SK-N-SH (cell line): Measurements from ENCODE around the gene TMEM132E. TPM values are rescaled to one million over a fixed set of nuclear protein-coding genes. Genes with fewer than 3 reads are reported as not detected.

ENCODE experiments used
- CTCF ChIA-PET: fragments of 300-600, 350-600 bp; formaldehyde crosslinking; extraction: SDS; loops from one replicate; lab custom pipeline; 2021; lab: Yijun Ruan, JAX
- POLR2A ChIA-PET: fragments of 350-600 bp; sonication (Branson Sonifier 250); formaldehyde crosslinking; extraction: SDS; loops from one replicate; lab custom pipeline; 2020; ENCODE audit warnings: antibody characterized with exemption, inconsistent platforms; lab: Yijun Ruan, JAX
- DNase-seq: peaks from one replicate; pipeline ENCODE4 v3.0.0; 2012
- H2AFZ ChIP-seq: fragments of 200-600 bp; sonication (generic); 2 replicates; pipeline ENCODE4 v1.8.1; 2016; ENCODE audit warnings: antibody characterized with exemption, mild to moderate bottlenecking, low read depth
- H3F3A ChIP-seq: fragments of 200-600 bp; sonication (generic); replicated peaks from 2 replicates; pipeline ENCODE3; 2016; ENCODE audit warnings: antibody characterized with exemption, mild to moderate bottlenecking; ENCODE audit not compliant: insufficient read depth
- H3K27ac ChIP-seq, 2 experiments: fragments of 200-500 bp in 1 of 2; fragments of 200-600 bp in 1 of 2; sonication (Bioruptor generic) in 1 of 2; sonication (generic), shearing (Covaris generic) in 1 of 2; 2 replicates each; pipeline versions ENCODE4 v1.5.1 to v1.6.1; 2014 to 2016; ENCODE audit warnings: low read depth in 2 of 2, inconsistent platforms in 1 of 2, low read length in 1 of 2, mild to moderate bottlenecking in 1 of 2, mixed read lengths in 1 of 2
- H3K27me3 ChIP-seq: fragments of 200-600 bp; sonication (generic), shearing (Covaris generic); 2 replicates; pipeline ENCODE4 v1.6.1; 2016; ENCODE audit warnings: mixed run types; ENCODE audit not compliant: insufficient read depth
- H3K36me3 ChIP-seq, 2 experiments: fragments of 200-500 bp in 1 of 2; fragments of 200-600 bp in 1 of 2; sonication (Bioruptor generic) in 1 of 2; sonication (generic) in 1 of 2; replicated peaks in 1 of 2; 2 replicates each; pipeline versions ENCODE3 to v1.5.1; 2014 to 2016; ENCODE audit warnings: low read length in 1 of 2, mild to moderate bottlenecking in 1 of 2; ENCODE audit not compliant: insufficient read depth in 2 of 2, control insufficient read depth in 1 of 2
- H3K4me1 ChIP-seq, 2 experiments: fragments of 200-500 bp in 1 of 2; fragments of 200-600 bp in 1 of 2; sonication (Bioruptor generic) in 1 of 2; sonication (generic), shearing (Covaris generic) in 1 of 2; 2 replicates each; pipeline versions ENCODE4 v1.5.1 to v1.6.1; 2014 to 2016; ENCODE audit warnings: low read depth in 1 of 2, low read length in 1 of 2, mixed run types in 1 of 2; ENCODE audit not compliant: insufficient read depth in 2 of 2, control insufficient read depth in 1 of 2
- H3K4me2 ChIP-seq: fragments of 200-600 bp; sonication (generic), shearing (Covaris generic); 2 replicates; pipeline ENCODE4 v1.6.1; 2017; ENCODE audit warnings: mixed run types
- H3K4me3 ChIP-seq, 2 experiments: fragments of 200-500 bp in 1 of 2; fragments of 200-600 bp in 1 of 2; sonication (Bioruptor generic) in 1 of 2; sonication (generic), shearing (Covaris generic) in 1 of 2; 2 replicates each; pipeline versions ENCODE4 v1.5.1 to v1.8.1; 2014 to 2016; ENCODE audit warnings: low read depth in 2 of 2, inconsistent platforms in 1 of 2, low read length in 1 of 2, mild to moderate bottlenecking in 1 of 2, mixed read lengths in 1 of 2, moderate library complexity in 1 of 2
- H3K79me2 ChIP-seq: fragments of 200-600 bp; sonication (generic); 2 replicates; pipeline ENCODE4 v1.8.1; 2017; ENCODE audit warnings: mild to moderate bottlenecking; ENCODE audit not compliant: insufficient read depth
- H3K9ac ChIP-seq: fragments of 200-600 bp; sonication (generic); 2 replicates; pipeline ENCODE4 v1.6.1; 2017; ENCODE audit warnings: mixed run types
- H3K9me2 ChIP-seq: fragments of 200-600 bp; sonication (generic); 2 replicates; pipeline ENCODE4 v1.6.1; 2017; ENCODE audit warnings: mixed run types
- H3K9me3 ChIP-seq: fragments of 200-600 bp; sonication (generic); 2 replicates; pipeline ENCODE4 v1.6.1; 2017; ENCODE audit warnings: mixed run types, mild to moderate bottlenecking, moderate library complexity
- H4K20me1 ChIP-seq: fragments of 200-600 bp; sonication (generic); 2 replicates; pipeline ENCODE4 v1.6.1; 2017; ENCODE audit warnings: mild to moderate bottlenecking, mixed run types; ENCODE audit not compliant: insufficient read depth
- CTCF ChIP-seq: fragments of 200-600 bp; sonication (generic); IDR thresholded peaks from 2 replicates; pipeline ENCODE4 v1.6.1; 2017; ENCODE audit warnings: antibody characterized with exemption, mild to moderate bottlenecking, moderate library complexity
- MEF2A ChIP-seq: IDR thresholded peaks from 2 replicates; pipeline ENCODE4 v1.4.0; 2012; ENCODE audit warnings: low read depth, borderline replicate concordance
- POLR2AphosphoS5 ChIP-seq: IDR thresholded peaks from 2 replicates; pipeline ENCODE4 v1.6.1; 2012; ENCODE audit warnings: low read depth, low read length
- TAF1 ChIP-seq: IDR thresholded peaks from 2 replicates; pipeline ENCODE4 v1.6.1; 2012; ENCODE audit warnings: low read depth, mild to moderate bottlenecking, low read length, moderate library complexity, borderline replicate concordance
- YY1 ChIP-seq: IDR thresholded peaks from 2 replicates; pipeline ENCODE4 v1.4.0; 2012; ENCODE audit warnings: low read depth, mild to moderate bottlenecking
- ZBTB33 ChIP-seq: IDR thresholded peaks from 2 replicates; pipeline ENCODE4 v1.4.0; 2012; ENCODE audit warnings: low read depth, borderline replicate concordance
- WGBS: methylation state at CpG from one replicate; pipeline ENCODE4 v1.1.6; 2017; ENCODE audit warnings: low lambda C conversion rate; 5-methylcytosine and 5-hydroxymethylcytosine counted together
- polyA plus RNA-seq, 3 experiments: library from polyadenylated mRNA; depleted of rRNA; stranded (reverse); fragments of >200 nt; gene quantifications; 2 replicates each; pipeline ENCODE4 v1.2.3, GENCODE V29; 2012
- TF ChIP-seq, protein P1 (sequence below): IDR thresholded peaks from 2 replicates; pipeline ENCODE4 v1.6.1; 2012; ENCODE audit warnings: mild to moderate bottlenecking, low read depth, low read length, moderate library complexity
- TF ChIP-seq, protein P2 (sequence below): fragments of 150-350 bp; IDR thresholded peaks from 2 replicates; pipeline ENCODE4 v1.6.1; 2016; ENCODE audit warnings: mild to moderate bottlenecking, low read depth, low read length

The TMEM132E gene
- polyA plus RNA-seq, 1 of the 3 experiments (the other 2 are of a cell fraction) = not detected

DNA sequence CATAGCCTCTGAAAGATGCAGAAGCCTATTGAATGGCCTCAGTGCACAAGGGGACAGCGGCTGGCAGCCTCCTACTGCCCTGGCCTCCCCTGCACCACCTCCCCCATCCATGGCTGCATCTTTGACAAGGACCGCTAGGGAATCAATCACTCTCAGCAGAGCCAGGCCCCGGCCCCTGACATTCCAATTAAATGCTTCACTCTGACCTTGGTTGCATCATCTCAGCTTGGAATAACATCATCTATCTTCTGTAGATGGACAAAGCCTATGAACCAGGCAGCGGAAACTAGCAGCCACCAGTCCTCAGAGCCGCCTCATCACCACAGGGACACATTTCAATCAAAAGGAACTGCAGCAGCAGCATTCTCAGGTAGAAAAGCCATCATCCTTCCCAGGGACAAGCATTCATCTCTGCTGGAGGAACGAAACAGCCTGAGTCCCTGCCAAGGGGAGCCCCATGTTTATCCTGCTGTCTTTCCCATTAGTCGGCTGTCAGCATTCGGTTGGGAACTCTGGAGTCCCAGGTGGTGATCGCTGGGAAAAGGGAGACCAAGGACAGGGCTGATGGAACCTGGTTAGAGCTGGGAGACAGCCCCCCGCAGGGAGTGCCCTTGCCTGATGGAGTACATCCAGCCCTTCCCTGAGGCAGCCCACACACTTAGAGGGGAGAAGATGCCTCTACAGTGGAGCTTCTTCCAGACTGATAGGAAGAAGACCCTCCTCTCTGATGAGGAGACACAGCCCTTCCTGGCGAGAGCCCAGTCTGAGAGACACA is 11.5 kb upstream of the TMEM132E start:
- no peaks in the 10 kb centered on the region for H3K9me3 ChIP-seq
- no peaks in the 10 kb centered on the region for H3K9me2 ChIP-seq
- no peak for DNase-seq
- no peak overlapping the region for H3K4me3 ChIP-seq
- CTCF ChIA-PET = interaction anchor here (0.9 to 1.4 kb wide), 3 partner anchors 10 to 324 kb away, joined by 3 to 6 read pairs (median 4); no protein-coding TSS in a partner anchor
- H3F3A ChIP-seq = no peaks in the 10 kb centered on the region
- no peaks in the 10 kb centered on the region for H3K4me1 ChIP-seq
- H3K27ac ChIP-seq = no peak overlapping the region
- H3K27me3 ChIP-seq = no peaks in the 10 kb centered on the region
- H2AFZ ChIP-seq = no peak overlapping the region
- 38% methylated on average over 9 of the region's 11 CpGs for WGBS
- H3K4me2 ChIP-seq = no peak overlapping the region
- no peaks in the 10 kb centered on the region for H4K20me1 ChIP-seq
- POLR2A ChIA-PET = no interaction called here
- no peaks in the 10 kb centered on the region for H3K36me3 ChIP-seq
- no peak overlapping the region for H3K9ac ChIP-seq
- no peaks in the 10 kb centered on the region for H3K79me2 ChIP-seq
- no peak for TF ChIP-seq ZBTB33
- no peak for TF ChIP-seq TAF1
- TF ChIP-seq, protein P1, sequence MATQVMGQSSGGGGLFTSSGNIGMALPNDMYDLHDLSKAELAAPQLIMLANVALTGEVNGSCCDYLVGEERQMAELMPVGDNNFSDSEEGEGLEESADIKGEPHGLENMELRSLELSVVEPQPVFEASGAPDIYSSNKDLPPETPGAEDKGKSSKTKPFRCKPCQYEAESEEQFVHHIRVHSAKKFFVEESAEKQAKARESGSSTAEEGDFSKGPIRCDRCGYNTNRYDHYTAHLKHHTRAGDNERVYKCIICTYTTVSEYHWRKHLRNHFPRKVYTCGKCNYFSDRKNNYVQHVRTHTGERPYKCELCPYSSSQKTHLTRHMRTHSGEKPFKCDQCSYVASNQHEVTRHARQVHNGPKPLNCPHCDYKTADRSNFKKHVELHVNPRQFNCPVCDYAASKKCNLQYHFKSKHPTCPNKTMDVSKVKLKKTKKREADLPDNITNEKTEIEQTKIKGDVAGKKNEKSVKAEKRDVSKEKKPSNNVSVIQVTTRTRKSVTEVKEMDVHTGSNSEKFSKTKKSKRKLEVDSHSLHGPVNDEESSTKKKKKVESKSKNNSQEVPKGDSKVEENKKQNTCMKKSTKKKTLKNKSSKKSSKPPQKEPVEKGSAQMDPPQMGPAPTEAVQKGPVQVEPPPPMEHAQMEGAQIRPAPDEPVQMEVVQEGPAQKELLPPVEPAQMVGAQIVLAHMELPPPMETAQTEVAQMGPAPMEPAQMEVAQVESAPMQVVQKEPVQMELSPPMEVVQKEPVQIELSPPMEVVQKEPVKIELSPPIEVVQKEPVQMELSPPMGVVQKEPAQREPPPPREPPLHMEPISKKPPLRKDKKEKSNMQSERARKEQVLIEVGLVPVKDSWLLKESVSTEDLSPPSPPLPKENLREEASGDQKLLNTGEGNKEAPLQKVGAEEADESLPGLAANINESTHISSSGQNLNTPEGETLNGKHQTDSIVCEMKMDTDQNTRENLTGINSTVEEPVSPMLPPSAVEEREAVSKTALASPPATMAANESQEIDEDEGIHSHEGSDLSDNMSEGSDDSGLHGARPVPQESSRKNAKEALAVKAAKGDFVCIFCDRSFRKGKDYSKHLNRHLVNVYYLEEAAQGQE = no peak
- no peak for TF ChIP-seq POLR2AphosphoS5

DNA sequence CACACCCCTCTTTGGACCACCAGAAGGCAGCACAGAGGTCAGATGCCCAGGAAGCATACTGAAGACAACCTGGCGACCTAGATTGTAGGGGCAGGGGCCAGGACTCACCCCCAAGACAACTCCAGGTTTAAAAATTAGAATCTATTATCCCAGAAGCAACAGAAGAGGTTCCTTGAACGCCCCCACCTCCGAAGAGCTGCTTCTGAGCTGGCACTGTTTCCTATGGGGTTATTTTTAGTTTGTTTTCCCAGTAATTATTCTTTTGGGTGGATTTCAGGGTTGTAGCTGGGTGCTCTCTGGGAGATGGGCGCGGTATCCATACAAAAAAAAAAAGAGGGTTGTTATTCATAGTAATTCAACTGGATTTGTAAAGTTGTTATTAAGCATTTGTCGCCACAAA is 10.4 kb upstream of the TMEM132E start:
- CTCF ChIA-PET = no interaction called here
- H2AFZ ChIP-seq = no peak overlapping the region
- POLR2A ChIA-PET = no interaction called here

More for the DNA sequence above, 10.4 kb upstream of the TMEM132E start:
- 32% methylated on average over 6 of the region's 6 CpGs for WGBS
- H3K79me2 ChIP-seq = no peaks in the 10 kb centered on the region
- H3K27me3 ChIP-seq = no peaks in the 10 kb centered on the region
- H3K4me2 ChIP-seq = no peak overlapping the region
- no peak for DNase-seq
- no peak overlapping the region for H3K27ac ChIP-seq
- no peaks in the 10 kb centered on the region for H4K20me1 ChIP-seq
- no peaks in the 10 kb centered on the region for H3K9me2 ChIP-seq
- no peaks in the 10 kb centered on the region for H3K36me3 ChIP-seq
- TF ChIP-seq YY1 (no peak), CTCF (no peak), POLR2AphosphoS5 (no peak), MEF2A (no peak)
- TF ChIP-seq, protein P2, sequence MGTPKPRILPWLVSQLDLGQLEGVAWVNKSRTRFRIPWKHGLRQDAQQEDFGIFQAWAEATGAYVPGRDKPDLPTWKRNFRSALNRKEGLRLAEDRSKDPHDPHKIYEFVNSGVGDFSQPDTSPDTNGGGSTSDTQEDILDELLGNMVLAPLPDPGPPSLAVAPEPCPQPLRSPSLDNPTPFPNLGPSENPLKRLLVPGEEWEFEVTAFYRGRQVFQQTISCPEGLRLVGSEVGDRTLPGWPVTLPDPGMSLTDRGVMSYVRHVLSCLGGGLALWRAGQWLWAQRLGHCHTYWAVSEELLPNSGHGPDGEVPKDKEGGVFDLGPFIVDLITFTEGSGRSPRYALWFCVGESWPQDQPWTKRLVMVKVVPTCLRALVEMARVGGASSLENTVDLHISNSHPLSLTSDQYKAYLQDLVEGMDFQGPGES = no peak
- no peak overlapping the region for H3K9ac ChIP-seq
- no peaks in the 10 kb centered on the region for H3F3A ChIP-seq
- no peaks in the 10 kb centered on the region for H3K9me3 ChIP-seq
- no peak overlapping the region for H3K4me3 ChIP-seq
- H3K4me1 ChIP-seq = no peaks in the 10 kb centered on the region
